HepG2 (cell line): ENCODE results near the gene FNIP2. TPM values are rescaled to one million over a fixed set of nuclear protein-coding genes. Genes with fewer than 3 reads are reported as not detected.

Experiments used
- CSRNP1 ChIP-seq: sonication (generic); formaldehyde crosslinking; IDR thresholded peaks from 2 replicates; pipeline ENCODE4 v1.8.1; 2023; ENCODE audit warnings: mild to moderate bottlenecking, missing genetic modification reagents
- FOXA3 ChIP-seq: IDR thresholded peaks from 2 replicates; pipeline ENCODE4 v1.6.1; 2016; ENCODE audit warnings: missing genetic modification reagents, missing compliant biosample characterization
- MED13 ChIP-seq: sonication (generic); formaldehyde crosslinking; IDR thresholded peaks from 2 replicates; pipeline ENCODE4 v1.5.0; 2020; ENCODE audit warnings: missing genetic modification reagents
- MIER3 ChIP-seq: IDR thresholded peaks from 2 replicates; pipeline ENCODE4 v1.6.1; 2016; ENCODE audit warnings: missing compliant biosample characterization, borderline replicate concordance
- NAIF1 ChIP-seq: sonication (generic); formaldehyde crosslinking; IDR thresholded peaks from 2 replicates; pipeline ENCODE4 v1.5.0; 2020; ENCODE audit warnings: mild to moderate bottlenecking, missing genetic modification reagents, borderline replicate concordance
- NFATC3 ChIP-seq: sonication (generic); formaldehyde crosslinking; IDR thresholded peaks from 2 replicates; pipeline ENCODE4 v1.5.1; 2020; ENCODE audit warnings: mild to moderate bottlenecking, missing genetic modification reagents
- SMC3 ChIP-seq: IDR thresholded peaks from 2 replicates; pipeline ENCODE4 v1.6.1; 2011; ENCODE audit warnings: low read length, improper control_type of control experiment
- STAG1 ChIP-seq: sonication (generic); formaldehyde crosslinking; IDR thresholded peaks from 2 replicates; pipeline ENCODE4 v1.4.0; 2020; ENCODE audit warnings: missing genetic modification reagents
- TAF15 ChIP-seq: fragments of 200-400 bp; formaldehyde crosslinking; IDR thresholded peaks from one replicate; pipeline ENCODE4 v1.6.1; 2018; ENCODE audit warnings: mild to moderate bottlenecking, low read depth, low read length; ENCODE audit not compliant: poor library complexity, severe bottlenecking
- USF2 ChIP-seq, 2 experiments: sonication (generic) in 1 of 2; formaldehyde crosslinking in 1 of 2; IDR thresholded peaks; 2 replicates each; pipeline versions ENCODE4 v1.5.1 to v1.6.1; 2011 to 2020; ENCODE audit warnings: borderline replicate concordance in 1 of 2, low read depth in 1 of 2, low read length in 1 of 2, mild to moderate bottlenecking in 1 of 2, missing genetic modification reagents in 1 of 2, moderate library complexity in 1 of 2
- ZBTB25 ChIP-seq: IDR thresholded peaks from 2 replicates; pipeline ENCODE4 v1.6.1; 2018; ENCODE audit warnings: missing genetic modification reagents
- ZKSCAN1 ChIP-seq: fragments of 150-350 bp; IDR thresholded peaks from 2 replicates; pipeline ENCODE4 v1.6.1; 2014; ENCODE audit warnings: low read length
- ZNF10 ChIP-seq: sonication (generic); formaldehyde crosslinking; IDR thresholded peaks from 2 replicates; pipeline ENCODE4 v1.4.0; 2020; ENCODE audit warnings: mild to moderate bottlenecking, low read depth, missing genetic modification reagents, borderline replicate concordance
- ZNF263 ChIP-seq: sonication (generic); formaldehyde crosslinking; IDR thresholded peaks from 2 replicates; pipeline ENCODE4 v1.4.0; 2020; ENCODE audit warnings: missing genetic modification reagents
- polyA plus RNA-seq, 8 experiments: library from polyadenylated mRNA; depleted of rRNA in 3 of 8; stranded (reverse) in 7 of 8; unstranded in 1 of 8; fragments of >200 nt; fragmentation: Illumina TruSeq in 4 of 8; extraction: Trizol in 4 of 8; gene quantifications; 2 replicates each; pipeline versions ENCODE4 v1.2.1 to v1.2.3, GENCODE V29; 2011 to 2016; ENCODE audit warnings: low read depth in 4 of 8, missing spikeins in 1 of 8, mixed read lengths in 1 of 8; ENCODE audit not compliant: insufficient read depth in 1 of 8
- total RNA-seq, 5 experiments: library from RNA; depleted of rRNA; stranded (reverse); fragments of >200 nt; fragmentation: Illumina TruSeq; extraction: Trizol; gene quantifications; 2 replicates each; pipeline ENCODE4 v1.2.3, GENCODE V29; 2016; ENCODE audit warnings: low read depth in 1 of 5
- TF ChIP-seq, protein P1 (sequence below): sonication (generic); formaldehyde crosslinking; IDR thresholded peaks from 2 replicates; pipeline ENCODE4 v1.9.0; 2021; ENCODE audit warnings: missing genetic modification reagents, borderline replicate concordance
- TF ChIP-seq, protein P2 (sequence below): sonication (generic); formaldehyde crosslinking; IDR thresholded peaks from 2 replicates; pipeline ENCODE4 v1.5.0; 2020; ENCODE audit warnings: mild to moderate bottlenecking, missing genetic modification reagents, moderate library complexity

The FNIP2 gene
- total and polyA plus RNA-seq, 2 of the 13 experiments (the other 11 are each of a cell fraction or from before 2014, with no cell fraction given) = 15.5 to 21.0 TPM

GRCh38 chr4:158895797-158896576 lies 127.2 kb downstream of the FNIP2 start (continued):
- TF ChIP-seq, protein P1, sequence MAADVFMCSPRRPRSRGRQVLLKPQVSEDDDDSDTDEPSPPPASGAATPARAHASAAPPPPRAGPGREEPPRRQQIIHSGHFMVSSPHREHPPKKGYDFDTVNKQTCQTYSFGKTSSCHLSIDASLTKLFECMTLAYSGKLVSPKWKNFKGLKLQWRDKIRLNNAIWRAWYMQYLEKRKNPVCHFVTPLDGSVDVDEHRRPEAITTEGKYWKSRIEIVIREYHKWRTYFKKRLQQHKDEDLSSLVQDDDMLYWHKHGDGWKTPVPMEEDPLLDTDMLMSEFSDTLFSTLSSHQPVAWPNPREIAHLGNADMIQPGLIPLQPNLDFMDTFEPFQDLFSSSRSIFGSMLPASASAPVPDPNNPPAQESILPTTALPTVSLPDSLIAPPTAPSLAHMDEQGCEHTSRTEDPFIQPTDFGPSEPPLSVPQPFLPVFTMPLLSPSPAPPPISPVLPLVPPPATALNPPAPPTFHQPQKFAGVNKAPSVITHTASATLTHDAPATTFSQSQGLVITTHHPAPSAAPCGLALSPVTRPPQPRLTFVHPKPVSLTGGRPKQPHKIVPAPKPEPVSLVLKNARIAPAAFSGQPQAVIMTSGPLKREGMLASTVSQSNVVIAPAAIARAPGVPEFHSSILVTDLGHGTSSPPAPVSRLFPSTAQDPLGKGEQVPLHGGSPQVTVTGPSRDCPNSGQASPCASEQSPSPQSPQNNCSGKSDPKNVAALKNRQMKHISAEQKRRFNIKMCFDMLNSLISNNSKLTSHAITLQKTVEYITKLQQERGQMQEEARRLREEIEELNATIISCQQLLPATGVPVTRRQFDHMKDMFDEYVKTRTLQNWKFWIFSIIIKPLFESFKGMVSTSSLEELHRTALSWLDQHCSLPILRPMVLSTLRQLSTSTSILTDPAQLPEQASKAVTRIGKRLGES = no peak
- TF ChIP-seq NFATC3 (CRISPR knock-in tag) = no peak
- no peak for TF ChIP-seq ZNF263 (CRISPR knock-in tag)
- TF ChIP-seq STAG1 (CRISPR knock-in tag) = peak; percentile 24
- TF ChIP-seq SMC3 = peak; percentile 1; the same call in 1 of the 2 replicates
- TF ChIP-seq MIER3 (CRISPR knock-in tag) = no peak
- TF ChIP-seq ZBTB25 (CRISPR knock-in tag) = no peak
- no peak for TF ChIP-seq ZKSCAN1
- no peak for TF ChIP-seq MED13
- TF ChIP-seq TAF15 = no peak
- 0 out of 2 replicates have a peak, but pooled peaks have one; percentile 7 for TF ChIP-seq FOXA3 (CRISPR knock-in tag)
- no peak for TF ChIP-seq NAIF1 (CRISPR knock-in tag)
- TF ChIP-seq ZNF10 = no peak
- TF ChIP-seq, protein P2, sequence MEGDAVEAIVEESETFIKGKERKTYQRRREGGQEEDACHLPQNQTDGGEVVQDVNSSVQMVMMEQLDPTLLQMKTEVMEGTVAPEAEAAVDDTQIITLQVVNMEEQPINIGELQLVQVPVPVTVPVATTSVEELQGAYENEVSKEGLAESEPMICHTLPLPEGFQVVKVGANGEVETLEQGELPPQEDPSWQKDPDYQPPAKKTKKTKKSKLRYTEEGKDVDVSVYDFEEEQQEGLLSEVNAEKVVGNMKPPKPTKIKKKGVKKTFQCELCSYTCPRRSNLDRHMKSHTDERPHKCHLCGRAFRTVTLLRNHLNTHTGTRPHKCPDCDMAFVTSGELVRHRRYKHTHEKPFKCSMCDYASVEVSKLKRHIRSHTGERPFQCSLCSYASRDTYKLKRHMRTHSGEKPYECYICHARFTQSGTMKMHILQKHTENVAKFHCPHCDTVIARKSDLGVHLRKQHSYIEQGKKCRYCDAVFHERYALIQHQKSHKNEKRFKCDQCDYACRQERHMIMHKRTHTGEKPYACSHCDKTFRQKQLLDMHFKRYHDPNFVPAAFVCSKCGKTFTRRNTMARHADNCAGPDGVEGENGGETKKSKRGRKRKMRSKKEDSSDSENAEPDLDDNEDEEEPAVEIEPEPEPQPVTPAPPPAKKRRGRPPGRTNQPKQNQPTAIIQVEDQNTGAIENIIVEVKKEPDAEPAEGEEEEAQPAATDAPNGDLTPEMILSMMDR = peak; percentile 25; the same call in 1 of the 2 replicates
- no peak for TF ChIP-seq CSRNP1
- TF ChIP-seq USF2 (IDR thresholded peaks at IDR 0.05; ENCODE audit: low read depth, low read length) = no peak
- no peak for TF ChIP-seq USF2 (CRISPR knock-in tag; IDR thresholded peaks at IDR 0.05; ENCODE audit: borderline replicate concordance)
